ENCODE measurements around the gene CCDC17.
A peak's percentile ranks its signal among the peaks of the same experiment; 100 is the strongest.

The CCDC17 gene

GRCh38 chr1:45623972-45624371, at the start of gene CCDC17:
Gene CCDC17 (minus strand): TSS chr1:45624054. CDS start chr1:45623909, 145 bp downstream.
- H3K36me3 Mint-ChIP-seq (ENCODE audit: low read depth) = peaks cover 33% of the 10 kb centered on the region
- no peaks in the 10 kb centered on the region for H3K27me3 Mint-ChIP-seq (ENCODE audit: low read depth)
- no peak within 1 kb of the TSS for H3K4me3 Mint-ChIP-seq
- no peaks in the 10 kb centered on the region for H3K4me1 Mint-ChIP-seq (ENCODE audit: low read depth)
- peak within 1 kb of the TSS; percentile 47 for H3K27ac Mint-ChIP-seq
- no peaks in the 10 kb centered on the region for H3K9me3 Mint-ChIP-seq
- DNase-seq (ENCODE audit: low spot score) = no peak

- Mint-ChIP-seq H3K4me1 (ENCODE audit: low read depth) (peaks cover 9% of the 10 kb centered on the region), H3K27me3 (ENCODE audit: low read depth) (no peaks in the 10 kb centered on the region), H3K27ac (no peak overlapping the region), H3K9me3 (no peaks in the 10 kb centered on the region), H3K36me3 (ENCODE audit: low read depth) (peaks cover 10% of the 10 kb centered on the region), H3K4me3 (no peak overlapping the region)
- no peak for DNase-seq (ENCODE audit: low spot score)
Measured at GRCh38 chr1:45669859-45670655, 46.2 kb upstream of the CCDC17 start.

- Mint-ChIP-seq H3K27ac (no peak overlapping the region), H3K4me1 (ENCODE audit: low read depth) (peaks cover 9% of the 10 kb centered on the region), H3K4me3 (no peak overlapping the region), H3K36me3 (ENCODE audit: low read depth) (peaks cover 9% of the 10 kb centered on the region), H3K9me3 (no peaks in the 10 kb centered on the region), H3K27me3 (ENCODE audit: low read depth) (no peaks in the 10 kb centered on the region)
- DNase-seq (ENCODE audit: low spot score) = no peak
Measured at GRCh38 chr1:45669379-45669778, 45.5 kb upstream of the CCDC17 start.

GRCh38 chr1:45668526-45668925, 44.7 kb upstream of the CCDC17 start:
- no peak for DNase-seq (ENCODE audit: low spot score)
- no peak overlapping the region for H3K4me3 Mint-ChIP-seq

GRCh38 chr1:45667321-45668111, 43.7 kb upstream of the CCDC17 start:
- DNase-seq (ENCODE audit: low spot score) = no peak
- H3K27ac Mint-ChIP-seq = no peak overlapping the region
- H3K4me1 Mint-ChIP-seq (ENCODE audit: low read depth) = peaks cover 5% of the 10 kb centered on the region
- H3K4me3 Mint-ChIP-seq = no peak overlapping the region
- H3K27me3 Mint-ChIP-seq (ENCODE audit: low read depth) = no peaks in the 10 kb centered on the region
- H3K36me3 Mint-ChIP-seq (ENCODE audit: low read depth) = peaks cover 11% of the 10 kb centered on the region
- no peaks in the 10 kb centered on the region for H3K9me3 Mint-ChIP-seq

More at GRCh38 chr1:45668526-45668925, 44.7 kb upstream of the CCDC17 start:
- Mint-ChIP-seq H3K27me3 (ENCODE audit: low read depth) (no peaks in the 10 kb centered on the region), H3K27ac (no peak overlapping the region), H3K9me3 (no peaks in the 10 kb centered on the region), H3K36me3 (ENCODE audit: low read depth) (peaks cover 9% of the 10 kb centered on the region), H3K4me1 (ENCODE audit: low read depth) (peaks cover 9% of the 10 kb centered on the region)

GRCh38 chr1:45666836-45667235, 43.0 kb upstream of the CCDC17 start:
- H3K4me3 Mint-ChIP-seq = no peak overlapping the region
- peaks cover 12% of the 10 kb centered on the region for H3K36me3 Mint-ChIP-seq (ENCODE audit: low read depth)
- H3K4me1 Mint-ChIP-seq (ENCODE audit: low read depth) = peaks cover 7% of the 10 kb centered on the region
- H3K27me3 Mint-ChIP-seq (ENCODE audit: low read depth) = no peaks in the 10 kb centered on the region
- no peak overlapping the region for H3K27ac Mint-ChIP-seq
- no peak for DNase-seq (ENCODE audit: low spot score)
- no peaks in the 10 kb centered on the region for H3K9me3 Mint-ChIP-seq

GRCh38 chr1:45660336-45660735, 36.5 kb upstream of the CCDC17 start:
- Mint-ChIP-seq H3K4me1 (ENCODE audit: low read depth) (peaks cover 2% of the 10 kb centered on the region), H3K9me3 (no peaks in the 10 kb centered on the region), H3K27ac (no peak overlapping the region)

GRCh38 chr1:45659222-45659621, 35.4 kb upstream of the CCDC17 start:
- Mint-ChIP-seq H3K36me3 (ENCODE audit: low read depth) (peaks cover 55% of the 10 kb centered on the region), H3K4me1 (ENCODE audit: low read depth) (peaks cover 5% of the 10 kb centered on the region), H3K27me3 (ENCODE audit: low read depth) (no peaks in the 10 kb centered on the region), H3K4me3 (no peak overlapping the region), H3K9me3 (no peaks in the 10 kb centered on the region), H3K27ac (no peak overlapping the region)
- no peak for DNase-seq (ENCODE audit: low spot score)

More at GRCh38 chr1:45660336-45660735, 36.5 kb upstream of the CCDC17 start:
- Mint-ChIP-seq H3K4me3 (no peak overlapping the region), H3K27me3 (ENCODE audit: low read depth) (no peaks in the 10 kb centered on the region), H3K36me3 (ENCODE audit: low read depth) (peaks cover 48% of the 10 kb centered on the region)
- DNase-seq (ENCODE audit: low spot score) = no peak

GRCh38 chr1:45658171-45658570, 34.3 kb upstream of the CCDC17 start:
- H3K4me1 Mint-ChIP-seq (ENCODE audit: low read depth) = peaks cover 5% of the 10 kb centered on the region
- H3K36me3 Mint-ChIP-seq (ENCODE audit: low read depth) = peaks cover 54% of the 10 kb centered on the region
- H3K27me3 Mint-ChIP-seq (ENCODE audit: low read depth) = no peaks in the 10 kb centered on the region
- DNase-seq (ENCODE audit: low spot score) = no peak
- no peak overlapping the region for H3K27ac Mint-ChIP-seq
- no peak overlapping the region for H3K4me3 Mint-ChIP-seq
- H3K9me3 Mint-ChIP-seq = no peaks in the 10 kb centered on the region

GRCh38 chr1:45656573-45657226, 32.8 kb upstream of the CCDC17 start:
- no peaks in the 10 kb centered on the region for H3K9me3 Mint-ChIP-seq
- H3K4me1 Mint-ChIP-seq (ENCODE audit: low read depth) = peaks cover 3% of the 10 kb centered on the region
- H3K4me3 Mint-ChIP-seq = no peak overlapping the region
- no peaks in the 10 kb centered on the region for H3K27me3 Mint-ChIP-seq (ENCODE audit: low read depth)
- H3K27ac Mint-ChIP-seq = no peak overlapping the region
- DNase-seq (ENCODE audit: low spot score) = no peak
- H3K36me3 Mint-ChIP-seq (ENCODE audit: low read depth) = peaks cover 62% of the 10 kb centered on the region

GRCh38 chr1:45654540-45655280, 30.9 kb upstream of the CCDC17 start:
- peaks cover 3% of the 10 kb centered on the region for H3K4me1 Mint-ChIP-seq (ENCODE audit: low read depth)
- H3K9me3 Mint-ChIP-seq = no peaks in the 10 kb centered on the region
- H3K27me3 Mint-ChIP-seq (ENCODE audit: low read depth) = no peaks in the 10 kb centered on the region
- no peak overlapping the region for H3K4me3 Mint-ChIP-seq
- peak; percentile 23 for DNase-seq (ENCODE audit: low spot score)
- peaks cover 65% of the 10 kb centered on the region for H3K36me3 Mint-ChIP-seq (ENCODE audit: low read depth)
- no peak overlapping the region for H3K27ac Mint-ChIP-seq

- no peak overlapping the region for H3K4me3 Mint-ChIP-seq
- no peaks in the 10 kb centered on the region for H3K27me3 Mint-ChIP-seq (ENCODE audit: low read depth)
- DNase-seq (ENCODE audit: low spot score) = no peak
- H3K36me3 Mint-ChIP-seq (ENCODE audit: low read depth) = peaks cover 30% of the 10 kb centered on the region
- H3K4me1 Mint-ChIP-seq (ENCODE audit: low read depth) = no peaks in the 10 kb centered on the region
- no peaks in the 10 kb centered on the region for H3K9me3 Mint-ChIP-seq
- no peak overlapping the region for H3K27ac Mint-ChIP-seq
Measured at GRCh38 chr1:45647248-45648021, 23.6 kb upstream of the CCDC17 start.

GRCh38 chr1:45644661-45645060, 20.8 kb upstream of the CCDC17 start:
- Mint-ChIP-seq H3K4me1 (ENCODE audit: low read depth) (no peaks in the 10 kb centered on the region), H3K36me3 (ENCODE audit: low read depth) (peaks cover 26% of the 10 kb centered on the region), H3K27me3 (ENCODE audit: low read depth) (no peaks in the 10 kb centered on the region), H3K4me3 (no peak overlapping the region), H3K27ac (no peak overlapping the region), H3K9me3 (no peaks in the 10 kb centered on the region)
- no peak for DNase-seq (ENCODE audit: low spot score)

Data from T-helper 2 cell treated with Interferon-gamma antibody and Interleukin-4, amounts not matched to agents 5 μg/mL and 100 μg/mL, for 36 hours (primary cell).